ENCODE data around the gene FRAS1.

Gene FRAS1

DNA sequence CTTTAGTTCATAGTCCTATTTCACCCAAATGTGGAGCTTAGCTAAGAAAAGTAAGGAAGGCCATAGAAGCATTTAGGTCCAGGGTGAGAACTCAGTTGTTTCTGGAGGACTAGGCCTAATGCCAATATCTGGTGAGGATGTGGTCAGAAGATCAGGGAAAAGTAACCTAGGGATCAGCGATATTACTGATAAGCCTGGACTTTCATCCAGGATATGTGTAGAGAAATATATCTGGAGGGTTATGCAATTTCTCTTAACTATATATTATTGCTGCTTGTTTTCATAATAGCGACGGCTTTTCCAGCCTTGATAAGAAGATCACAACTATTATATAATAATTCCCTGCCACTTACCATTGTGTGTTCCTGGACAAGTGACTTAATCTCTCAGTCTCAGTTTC, 81.1 kb downstream of the FRAS1 start:
- DNase-seq (ENCODE audit: low spot score): no peak
- in situ Hi-C loops (cut with MboI; ENCODE audit: low sequenced_read_pairs, unreplicated experiment): no loop called here
- TF ChIP-seq, protein P1, sequence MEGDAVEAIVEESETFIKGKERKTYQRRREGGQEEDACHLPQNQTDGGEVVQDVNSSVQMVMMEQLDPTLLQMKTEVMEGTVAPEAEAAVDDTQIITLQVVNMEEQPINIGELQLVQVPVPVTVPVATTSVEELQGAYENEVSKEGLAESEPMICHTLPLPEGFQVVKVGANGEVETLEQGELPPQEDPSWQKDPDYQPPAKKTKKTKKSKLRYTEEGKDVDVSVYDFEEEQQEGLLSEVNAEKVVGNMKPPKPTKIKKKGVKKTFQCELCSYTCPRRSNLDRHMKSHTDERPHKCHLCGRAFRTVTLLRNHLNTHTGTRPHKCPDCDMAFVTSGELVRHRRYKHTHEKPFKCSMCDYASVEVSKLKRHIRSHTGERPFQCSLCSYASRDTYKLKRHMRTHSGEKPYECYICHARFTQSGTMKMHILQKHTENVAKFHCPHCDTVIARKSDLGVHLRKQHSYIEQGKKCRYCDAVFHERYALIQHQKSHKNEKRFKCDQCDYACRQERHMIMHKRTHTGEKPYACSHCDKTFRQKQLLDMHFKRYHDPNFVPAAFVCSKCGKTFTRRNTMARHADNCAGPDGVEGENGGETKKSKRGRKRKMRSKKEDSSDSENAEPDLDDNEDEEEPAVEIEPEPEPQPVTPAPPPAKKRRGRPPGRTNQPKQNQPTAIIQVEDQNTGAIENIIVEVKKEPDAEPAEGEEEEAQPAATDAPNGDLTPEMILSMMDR (IDR thresholded peaks at IDR 0.05; ENCODE audit: borderline replicate concordance, control extremely low read depth, extremely low read depth, insufficient read depth, missing control alignments): no peak

DNA sequence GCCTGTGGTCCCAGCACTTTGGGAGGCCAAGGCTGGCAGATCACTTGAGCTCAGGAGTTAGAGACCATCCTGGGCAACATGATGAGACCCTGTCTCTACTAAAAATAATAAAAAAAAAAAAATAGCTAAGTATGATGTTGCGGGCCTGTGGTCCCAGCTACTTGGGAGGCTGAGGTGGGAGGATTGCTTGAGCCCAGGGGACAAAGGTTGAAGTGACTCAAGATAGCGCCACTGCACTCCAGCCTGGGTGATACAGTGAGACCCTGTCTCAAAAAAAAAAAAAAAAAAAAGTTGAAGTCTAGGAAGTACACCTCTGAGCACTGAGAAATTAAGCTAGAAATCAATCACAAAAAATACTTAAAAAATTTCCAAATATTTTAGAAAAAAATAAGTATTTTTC, 86.5 kb downstream of the FRAS1 start:
- TF ChIP-seq, protein P1 (IDR thresholded peaks at IDR 0.05; ENCODE audit: borderline replicate concordance, control extremely low read depth, extremely low read depth, insufficient read depth, missing control alignments): no peak
- DNase-seq (ENCODE audit: low spot score): no peak
- in situ Hi-C loops (cut with MboI; ENCODE audit: low sequenced_read_pairs, unreplicated experiment): no loop called here

DNA sequence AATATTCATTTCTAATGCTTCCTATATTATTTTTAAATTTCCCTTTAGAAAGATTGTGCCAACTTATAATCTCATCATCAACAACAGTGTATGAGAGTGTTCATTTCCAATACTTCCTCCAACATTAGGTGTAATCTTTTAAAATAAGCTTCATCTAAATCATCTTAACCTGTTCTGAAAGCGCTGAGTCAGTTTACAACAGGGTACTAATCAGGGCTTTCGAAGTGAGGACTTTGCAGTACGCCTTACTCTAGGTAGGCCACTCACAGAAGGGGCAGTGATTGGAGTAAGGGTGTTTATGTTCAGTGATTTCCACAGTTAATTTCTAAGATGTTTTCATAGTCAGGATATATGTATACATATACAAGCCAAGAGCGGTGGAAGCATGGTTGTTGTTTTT, 87.9 kb downstream of the FRAS1 start:
- no peak for DNase-seq (ENCODE audit: low spot score)
- in situ Hi-C loops (cut with MboI; ENCODE audit: low sequenced_read_pairs, unreplicated experiment): no loop called here
- TF ChIP-seq, protein P1 (IDR thresholded peaks at IDR 0.05; ENCODE audit: borderline replicate concordance, control extremely low read depth, extremely low read depth, insufficient read depth, missing control alignments): no peak

DNA sequence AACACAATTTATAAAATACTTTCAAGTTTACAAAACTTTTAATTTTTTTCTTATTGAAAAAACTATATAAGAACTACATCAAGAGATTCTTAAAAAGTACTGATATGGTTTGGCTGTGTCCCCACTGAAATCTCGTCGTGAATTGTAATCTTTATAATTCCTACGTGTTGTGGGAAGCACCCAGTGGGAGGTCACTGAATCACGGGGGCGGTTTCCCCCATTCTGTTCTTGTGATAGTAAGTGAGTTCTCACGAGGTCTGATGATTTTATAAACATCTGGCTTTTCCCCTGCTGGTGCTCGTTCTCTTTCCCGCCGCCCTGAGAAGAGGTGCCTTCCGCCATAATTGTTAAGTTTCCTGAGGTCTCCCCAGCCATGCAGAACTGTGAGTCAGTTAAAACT, 88.5 kb downstream of the FRAS1 start:
- in situ Hi-C loops (cut with MboI; ENCODE audit: low sequenced_read_pairs, unreplicated experiment): no loop called here
- TF ChIP-seq, protein P1 (IDR thresholded peaks at IDR 0.05; ENCODE audit: borderline replicate concordance, control extremely low read depth, extremely low read depth, insufficient read depth, missing control alignments): no peak
- no peak for DNase-seq (ENCODE audit: low spot score)

DNA sequence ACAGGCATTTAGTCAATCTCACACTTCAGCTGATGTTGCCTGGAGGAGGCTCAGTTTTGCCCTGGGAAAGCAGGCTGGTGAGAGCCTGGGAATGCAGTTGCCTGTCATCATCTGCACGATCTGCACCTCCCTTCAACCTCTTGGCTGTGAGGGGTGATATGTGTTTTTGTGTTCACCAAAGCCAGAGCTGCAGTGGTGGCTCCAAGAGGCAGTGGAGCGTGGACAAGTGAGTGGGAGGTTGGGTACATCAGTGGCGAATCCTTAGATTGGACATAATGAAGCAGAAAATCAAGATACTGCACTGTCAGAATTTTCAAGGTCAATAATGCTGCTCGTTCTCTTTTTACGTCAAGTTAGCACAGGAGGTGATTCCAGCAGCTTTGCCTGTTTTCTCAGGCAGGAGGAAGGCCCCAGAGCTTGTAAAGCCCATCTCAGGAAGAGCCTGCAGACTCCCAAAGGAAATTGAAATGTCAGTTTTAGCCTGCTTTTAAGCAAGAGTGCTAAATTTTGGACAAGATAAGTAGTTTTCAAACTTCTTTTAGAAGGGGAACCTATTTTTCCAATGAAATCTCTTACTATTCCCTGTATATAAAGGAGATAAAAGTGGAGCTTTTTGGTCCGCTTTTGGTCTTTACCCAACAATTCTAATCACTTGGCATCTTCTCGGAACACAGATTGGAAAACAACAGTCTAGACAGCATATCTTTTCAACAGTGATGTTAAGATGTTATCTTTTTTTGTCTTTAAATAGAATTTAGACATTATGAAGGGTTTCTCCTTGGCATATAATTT, 92.8 kb downstream of the FRAS1 start:
- in situ Hi-C loops (cut with MboI; ENCODE audit: low sequenced_read_pairs, unreplicated experiment): no loop called here
- DNase-seq (ENCODE audit: low spot score): no peak
- TF ChIP-seq, protein P1 (IDR thresholded peaks at IDR 0.05; ENCODE audit: borderline replicate concordance, control extremely low read depth, extremely low read depth, insufficient read depth, missing control alignments): no peak

DNA sequence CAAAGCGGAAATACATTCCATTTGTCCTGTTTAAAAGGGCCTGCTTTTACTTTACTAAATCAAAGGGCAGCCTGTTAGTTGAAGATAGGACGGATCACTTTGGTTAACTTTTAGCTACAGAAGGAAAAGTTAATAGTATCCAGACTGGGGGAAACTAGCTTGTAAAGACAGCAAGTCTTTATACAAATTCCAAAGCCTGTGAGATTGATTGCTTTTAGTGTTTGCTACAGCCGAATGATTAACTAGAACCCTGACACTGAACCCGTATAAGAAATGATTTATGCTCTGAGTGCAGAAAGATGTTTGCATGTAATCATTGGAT, 93.4 kb downstream of the FRAS1 start:
- TF ChIP-seq, protein P1 (IDR thresholded peaks at IDR 0.05; ENCODE audit: borderline replicate concordance, control extremely low read depth, extremely low read depth, insufficient read depth, missing control alignments): no peak
- DNase-seq (ENCODE audit: low spot score): no peak
- in situ Hi-C loops (cut with MboI; ENCODE audit: low sequenced_read_pairs, unreplicated experiment): no loop called here

Data from GM13976 (cell line).